HEK293 (cell line): ENCODE data around the gene CCDC85C.

Experiments used
- CTCF ChIA-PET: fragments of 350-600 bp; formaldehyde crosslinking; extraction: SDS; loops from one replicate; lab custom pipeline; 2021; ENCODE audit warnings: antibody characterized with exemption; lab: Yijun Ruan, JAX
- POLR2A ChIA-PET: fragments of 300-600 bp; formaldehyde crosslinking; extraction: SDS; loops from one replicate; lab custom pipeline; 2020; ENCODE audit warnings: antibody characterized with exemption, inconsistent platforms; lab: Yijun Ruan, JAX
- H3K27ac ChIP-seq: fragments of 200-500 bp; sonication (Bioruptor generic); 2 replicates; pipeline ENCODE4 v1.5.1; 2014; ENCODE audit warnings: low read depth, low read length, control low read depth, inconsistent platforms; ENCODE audit errors: extremely low read depth
- H3K36me3 ChIP-seq, 2 experiments: fragments of 200-500 bp in 1 of 2; sonication (Bioruptor generic) in 1 of 2; 1 replicate in 1 of 2; 2 replicates in 1 of 2; pipeline ENCODE4 v1.5.1; 2014 to 2017; ENCODE audit warnings: inconsistent platforms in 2 of 2, low read length in 2 of 2; ENCODE audit not compliant: control insufficient read depth in 2 of 2, insufficient read depth in 1 of 2
- H3K4me1 ChIP-seq: fragments of 200-500 bp; sonication (Bioruptor generic); 2 replicates; pipeline ENCODE4 v1.5.1; 2014; ENCODE audit warnings: mild to moderate bottlenecking, low read length, inconsistent platforms; ENCODE audit not compliant: control insufficient read depth, insufficient read depth
- H3K4me3 ChIP-seq: 2 replicates; pipeline ENCODE4 v1.5.1; 2011; ENCODE audit warnings: low read depth, mild to moderate bottlenecking, control low read depth, low read length, moderate library complexity
- H3K9me3 ChIP-seq: fragments of 200-500 bp; sonication (Bioruptor generic); 2 replicates; pipeline ENCODE4 v1.5.1; 2014; ENCODE audit warnings: low read depth, low read length, inconsistent platforms; ENCODE audit not compliant: control insufficient read depth, insufficient read depth
- HOXC10 ChIP-seq: sonication (generic); formaldehyde crosslinking; IDR thresholded peaks from 2 replicates; pipeline ENCODE4 v1.8.1; 2023; ENCODE audit warnings: mild to moderate bottlenecking, missing genetic modification reagents
- HOXD13 ChIP-seq: sonication (generic); formaldehyde crosslinking; IDR thresholded peaks from 2 replicates; pipeline ENCODE4 v1.8.0; 2022; ENCODE audit warnings: missing genetic modification reagents, borderline replicate concordance
- KLF1 ChIP-seq: fragments of 450-650 bp; formaldehyde crosslinking; IDR thresholded peaks from 2 replicates; pipeline ENCODE4 v1.5.1; 2016; ENCODE audit warnings: missing biosample characterization, missing genetic modification characterization
- ZNF266 ChIP-seq: fragments of 450-650 bp; formaldehyde crosslinking; IDR thresholded peaks from 2 replicates; pipeline ENCODE4 v1.5.1; 2016; ENCODE audit warnings: missing biosample characterization, missing genetic modification characterization, low read depth
- ZNF394 ChIP-seq: fragments of 450-650 bp; formaldehyde crosslinking; IDR thresholded peaks from 2 replicates; pipeline ENCODE4 v1.5.1; 2016; ENCODE audit warnings: missing biosample characterization, missing genetic modification characterization, mild to moderate bottlenecking, moderate library complexity, borderline replicate concordance
- ZNF510 ChIP-seq: fragments of 450-650 bp; formaldehyde crosslinking; IDR thresholded peaks from 2 replicates; pipeline ENCODE4 v1.5.1; 2018; ENCODE audit warnings: mild to moderate bottlenecking, missing genetic modification characterization, missing biosample characterization; ENCODE audit not compliant: insufficient replicate concordance
- ZNF558 ChIP-seq: fragments of 450-650 bp; formaldehyde crosslinking; IDR thresholded peaks from 2 replicates; pipeline ENCODE4 v1.5.1; 2016; ENCODE audit warnings: missing biosample characterization, missing genetic modification characterization
- ZNF571 ChIP-seq: fragments of 450-650 bp; formaldehyde crosslinking; IDR thresholded peaks from 2 replicates; pipeline ENCODE4 v1.5.0; 2017; ENCODE audit warnings: missing biosample characterization, missing genetic modification characterization
- ZNF600 ChIP-seq: fragments of 450-650 bp; formaldehyde crosslinking; IDR thresholded peaks from 2 replicates; pipeline ENCODE4 v1.5.1; 2016; ENCODE audit warnings: missing biosample characterization, missing genetic modification characterization
- TF ChIP-seq, protein P1 (sequence below): fragments of 450-650 bp; formaldehyde crosslinking; IDR thresholded peaks from 2 replicates; pipeline ENCODE4 v1.5.1; 2016; ENCODE audit warnings: missing biosample characterization, missing genetic modification characterization
- TF ChIP-seq, protein P2 (sequence below): fragments of 450-650 bp; formaldehyde crosslinking; IDR thresholded peaks from 2 replicates; pipeline ENCODE4 v1.5.1; 2016; ENCODE audit warnings: missing biosample characterization, missing genetic modification characterization
- TF ChIP-seq, protein P3 (sequence below): fragments of 450-650 bp; formaldehyde crosslinking; IDR thresholded peaks from 2 replicates; pipeline ENCODE4 v1.5.1; 2016; ENCODE audit warnings: missing biosample characterization, missing genetic modification characterization
- TF ChIP-seq, protein P4 (sequence below): fragments of 450-650 bp; formaldehyde crosslinking; IDR thresholded peaks from 2 replicates; pipeline ENCODE4 v1.5.1; 2016; ENCODE audit warnings: missing biosample characterization, missing genetic modification characterization

The CCDC85C gene

DNA sequence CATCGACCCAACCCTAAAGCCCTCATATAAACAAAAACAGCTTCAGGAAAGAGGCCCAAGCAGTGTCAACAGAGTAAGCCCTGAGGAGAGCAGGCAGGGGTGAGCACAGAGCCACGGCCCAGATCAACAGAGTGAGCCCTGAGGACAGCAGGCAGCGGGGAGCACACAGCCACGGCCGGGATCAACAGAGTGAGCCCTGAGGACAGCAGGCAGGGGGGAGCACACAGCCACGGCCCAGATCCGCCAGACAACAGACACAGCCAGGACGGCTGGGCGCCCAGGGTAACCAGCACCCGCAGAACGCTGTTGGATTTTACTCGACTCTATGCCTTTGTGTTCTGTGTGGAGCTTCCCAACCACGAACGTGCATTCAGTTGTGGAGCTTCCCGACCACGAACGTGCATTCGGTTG lies 15.0 kb downstream of the CCDC85C start:
- Histone ChIP-seq H3K9me3 (no peaks in the 10 kb centered on the region), H3K4me3 (no peak overlapping the region), H3K27ac (no peak overlapping the region), H3K4me1 (no peaks in the 10 kb centered on the region), H3K36me3 (no peaks in the 10 kb centered on the region)
- no peak for TF ChIP-seq ZNF510
- TF ChIP-seq ZNF394: no peak
- no peak for TF ChIP-seq HOXD13 (CRISPR knock-in tag)
- TF ChIP-seq, protein P1, sequence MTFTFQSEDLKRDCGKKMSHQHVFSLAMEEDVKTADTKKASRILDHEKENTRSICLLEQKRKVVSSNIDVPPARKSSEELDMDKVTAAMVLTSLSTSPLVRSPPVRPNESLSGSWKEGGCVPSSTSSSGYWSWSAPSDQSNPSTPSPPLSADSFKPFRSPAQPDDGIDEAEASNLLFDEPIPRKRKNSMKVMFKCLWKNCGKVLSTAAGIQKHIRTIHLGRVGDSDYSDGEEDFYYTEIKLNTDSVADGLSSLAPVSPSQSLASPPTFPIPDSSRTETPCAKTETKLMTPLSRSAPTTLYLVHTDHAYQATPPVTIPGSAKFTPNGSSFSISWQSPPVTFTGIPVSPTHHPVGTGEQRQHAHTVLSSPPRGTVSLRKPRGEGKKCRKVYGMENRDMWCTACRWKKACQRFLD (tag by site-specific recombination): no peak
- TF ChIP-seq HOXC10 (CRISPR knock-in tag): no peak
- TF ChIP-seq ZNF266 (tag by site-specific recombination): no peak
- TF ChIP-seq, protein P2, sequence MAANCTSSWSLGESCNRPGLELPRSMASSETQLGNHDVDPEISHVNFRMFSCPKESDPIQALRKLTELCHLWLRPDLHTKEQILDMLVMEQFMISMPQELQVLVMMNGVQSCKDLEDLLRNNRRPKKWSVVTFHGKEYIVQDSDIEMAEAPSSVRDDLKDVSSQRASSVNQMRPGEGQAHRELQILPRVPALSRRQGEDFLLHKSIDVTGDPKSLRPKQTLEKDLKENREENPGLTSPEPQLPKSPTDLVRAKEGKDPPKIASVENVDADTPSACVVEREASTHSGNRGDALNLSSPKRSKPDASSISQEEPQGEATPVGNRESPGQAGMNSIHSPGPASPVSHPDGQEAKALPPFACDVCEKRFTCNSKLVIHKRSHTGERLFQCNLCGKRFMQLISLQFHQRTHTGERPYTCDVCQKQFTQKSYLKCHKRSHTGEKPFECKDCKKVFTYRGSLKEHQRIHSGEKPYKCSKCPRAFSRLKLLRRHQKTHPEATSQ (tag by site-specific recombination): no peak
- no peak for TF ChIP-seq ZNF558 (tag by site-specific recombination)
- TF ChIP-seq, protein P3, sequence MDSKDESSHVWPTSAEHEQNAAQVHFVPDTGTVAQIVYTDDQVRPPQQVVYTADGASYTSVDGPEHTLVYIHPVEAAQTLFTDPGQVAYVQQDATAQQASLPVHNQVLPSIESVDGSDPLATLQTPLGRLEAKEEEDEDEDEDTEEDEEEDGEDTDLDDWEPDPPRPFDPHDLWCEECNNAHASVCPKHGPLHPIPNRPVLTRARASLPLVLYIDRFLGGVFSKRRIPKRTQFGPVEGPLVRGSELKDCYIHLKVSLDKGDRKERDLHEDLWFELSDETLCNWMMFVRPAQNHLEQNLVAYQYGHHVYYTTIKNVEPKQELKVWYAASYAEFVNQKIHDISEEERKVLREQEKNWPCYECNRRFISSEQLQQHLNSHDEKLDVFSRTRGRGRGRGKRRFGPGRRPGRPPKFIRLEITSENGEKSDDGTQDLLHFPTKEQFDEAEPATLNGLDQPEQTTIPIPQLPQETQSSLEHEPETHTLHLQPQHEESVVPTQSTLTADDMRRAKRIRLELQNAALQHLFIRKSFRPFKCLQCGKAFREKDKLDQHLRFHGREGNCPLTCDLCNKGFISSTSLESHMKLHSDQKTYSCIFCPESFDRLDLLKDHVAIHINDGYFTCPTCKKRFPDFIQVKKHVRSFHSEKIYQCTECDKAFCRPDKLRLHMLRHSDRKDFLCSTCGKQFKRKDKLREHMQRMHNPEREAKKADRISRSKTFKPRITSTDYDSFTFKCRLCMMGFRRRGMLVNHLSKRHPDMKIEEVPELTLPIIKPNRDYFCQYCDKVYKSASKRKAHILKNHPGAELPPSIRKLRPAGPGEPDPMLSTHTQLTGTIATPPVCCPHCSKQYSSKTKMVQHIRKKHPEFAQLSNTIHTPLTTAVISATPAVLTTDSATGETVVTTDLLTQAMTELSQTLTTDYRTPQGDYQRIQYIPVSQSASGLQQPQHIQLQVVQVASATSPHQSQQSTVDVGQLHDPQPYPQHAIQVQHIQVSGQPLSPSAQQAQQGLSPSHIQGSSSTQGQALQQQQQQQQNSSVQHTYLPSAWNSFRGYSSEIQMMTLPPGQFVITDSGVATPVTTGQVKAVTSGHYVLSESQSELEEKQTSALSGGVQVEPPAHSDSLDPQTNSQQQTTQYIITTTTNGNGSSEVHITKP (tag by site-specific recombination): no peak
- TF ChIP-seq ZNF571 (tag by site-specific recombination): no peak
- TF ChIP-seq, protein P4, sequence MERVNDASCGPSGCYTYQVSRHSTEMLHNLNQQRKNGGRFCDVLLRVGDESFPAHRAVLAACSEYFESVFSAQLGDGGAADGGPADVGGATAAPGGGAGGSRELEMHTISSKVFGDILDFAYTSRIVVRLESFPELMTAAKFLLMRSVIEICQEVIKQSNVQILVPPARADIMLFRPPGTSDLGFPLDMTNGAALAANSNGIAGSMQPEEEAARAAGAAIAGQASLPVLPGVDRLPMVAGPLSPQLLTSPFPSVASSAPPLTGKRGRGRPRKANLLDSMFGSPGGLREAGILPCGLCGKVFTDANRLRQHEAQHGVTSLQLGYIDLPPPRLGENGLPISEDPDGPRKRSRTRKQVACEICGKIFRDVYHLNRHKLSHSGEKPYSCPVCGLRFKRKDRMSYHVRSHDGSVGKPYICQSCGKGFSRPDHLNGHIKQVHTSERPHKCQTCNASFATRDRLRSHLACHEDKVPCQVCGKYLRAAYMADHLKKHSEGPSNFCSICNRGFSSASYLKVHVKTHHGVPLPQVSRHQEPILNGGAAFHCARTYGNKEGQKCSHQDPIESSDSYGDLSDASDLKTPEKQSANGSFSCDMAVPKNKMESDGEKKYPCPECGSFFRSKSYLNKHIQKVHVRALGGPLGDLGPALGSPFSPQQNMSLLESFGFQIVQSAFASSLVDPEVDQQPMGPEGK (tag by site-specific recombination): no peak
- CTCF ChIA-PET: interaction anchor here (0.7 kb wide), 1 partner anchor 416 kb away, joined by 3 read pairs; no protein-coding TSS in a partner anchor
- POLR2A ChIA-PET: interaction anchor here (0.5 to 0.6 kb wide), 2 partner anchors 65 to 382 kb away, joined by 3 to 6 read pairs; no protein-coding TSS in a partner anchor

DNA sequence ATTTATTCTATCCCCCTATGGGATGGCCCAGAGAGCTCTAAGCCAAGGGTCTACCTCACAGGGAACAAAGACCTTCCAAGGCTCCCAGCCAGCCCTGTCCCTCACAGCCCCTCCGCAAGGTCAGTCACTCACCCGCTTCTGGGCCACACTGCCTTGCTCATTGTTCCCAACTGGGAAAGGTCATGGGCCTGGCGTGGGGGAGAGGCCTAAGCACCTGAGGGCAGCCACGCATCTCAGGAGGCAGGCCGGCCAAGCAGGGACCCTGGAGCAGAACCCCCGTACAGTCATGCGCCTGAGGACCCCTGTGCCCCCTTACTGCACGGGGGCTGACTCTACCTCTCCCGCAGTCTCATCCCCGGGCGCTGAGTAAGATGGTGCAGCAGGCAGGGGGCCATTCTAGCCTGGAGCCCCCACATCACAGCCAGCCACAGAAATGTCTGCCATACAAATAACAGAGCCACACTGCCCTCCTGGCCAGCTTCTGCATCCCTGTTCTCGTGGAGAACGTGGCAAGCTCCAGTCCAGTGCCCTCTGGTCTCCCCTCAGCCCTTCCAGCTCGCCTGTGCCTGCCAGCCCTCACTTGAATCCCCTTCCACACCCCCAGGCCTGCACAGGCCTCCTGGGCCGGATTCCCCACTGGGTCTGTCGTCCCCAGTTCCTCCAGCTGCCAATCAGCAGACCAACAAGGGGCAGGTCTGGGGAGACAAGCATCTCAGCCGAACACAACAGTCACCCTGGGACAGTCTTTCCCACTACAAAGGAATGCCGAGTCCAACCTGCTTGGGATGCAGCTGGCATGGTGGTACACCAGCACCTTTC lies 16.3 kb downstream of the CCDC85C start:
- no peaks in the 10 kb centered on the region for H3K4me1 ChIP-seq
- ChIA-PET CTCF (no interaction called here), POLR2A (interaction anchor here (0.6 kb wide), 1 partner anchor 28 kb away, joined by 3 read pairs; no protein-coding TSS in a partner anchor)
- H3K4me3 ChIP-seq: no peak overlapping the region
- TF ChIP-seq KLF1 (tag by site-specific recombination) (no peak), ZNF600 (tag by site-specific recombination) (peak; percentile 45; the same call in 1 of the 2 replicates)
- no peaks in the 10 kb centered on the region for H3K9me3 ChIP-seq
- no peak overlapping the region for H3K27ac ChIP-seq
- no peaks in the 10 kb centered on the region for H3K36me3 ChIP-seq
